ENCODE measurements around the gene PAPPA2. TPM values are rescaled to one million over a fixed set of nuclear protein-coding genes. Genes with fewer than 3 reads are reported as not detected.

PAPPA2 gene
- total RNA-seq, 1 experiment from 2014 or later: not detected

- DNase-seq (ENCODE audit: low spot score): no peak
- in situ Hi-C loops (cut with HindIII; ENCODE audit: low sequenced_read_pairs): no loop called here
Measured at GRCh38 chr1:176643536-176643935, 180.6 kb downstream of the PAPPA2 start.

- DNase-seq (ENCODE audit: low spot score): no peak
- in situ Hi-C loops (cut with HindIII; ENCODE audit: low sequenced_read_pairs): no loop called here
Measured at GRCh38 chr1:176648556-176648955, 185.6 kb downstream of the PAPPA2 start.

- in situ Hi-C loops (cut with HindIII; ENCODE audit: low sequenced_read_pairs): no loop called here
- DNase-seq (ENCODE audit: low spot score): peak; percentile 2
Measured at GRCh38 chr1:176656257-176656995, 193.5 kb downstream of the PAPPA2 start.

GRCh38 chr1:176669782-176670181, 206.8 kb downstream of the PAPPA2 start:
- in situ Hi-C loops (cut with HindIII; ENCODE audit: low sequenced_read_pairs): no loop called here
- DNase-seq (ENCODE audit: low spot score): no peak

- DNase-seq (ENCODE audit: low spot score): no peak
- in situ Hi-C loops (cut with HindIII; ENCODE audit: low sequenced_read_pairs): no loop called here
Measured at GRCh38 chr1:176670853-176671252, 207.9 kb downstream of the PAPPA2 start.

GRCh38 chr1:176682830-176683535, 220.0 kb downstream of the PAPPA2 start:
- in situ Hi-C loops (cut with HindIII; ENCODE audit: low sequenced_read_pairs): no loop called here
- no peak for DNase-seq (ENCODE audit: low spot score)

- in situ Hi-C loops (cut with HindIII; ENCODE audit: low sequenced_read_pairs): no loop called here
- peak; percentile 75 for DNase-seq (ENCODE audit: low spot score)
Measured at GRCh38 chr1:176691251-176692228, 228.6 kb downstream of the PAPPA2 start.

GRCh38 chr1:176692431-176692830, 229.5 kb downstream of the PAPPA2 start:
- DNase-seq (ENCODE audit: low spot score): peak; percentile 94
- in situ Hi-C loops (cut with HindIII; ENCODE audit: low sequenced_read_pairs): no loop called here

GRCh38 chr1:176692988-176693696, 230.2 kb downstream of the PAPPA2 start:
- DNase-seq (ENCODE audit: low spot score): peak; percentile 19
- in situ Hi-C loops (cut with HindIII; ENCODE audit: low sequenced_read_pairs): no loop called here

GRCh38 chr1:176693697-176694329, 230.8 kb downstream of the PAPPA2 start:
- in situ Hi-C loops (cut with HindIII; ENCODE audit: low sequenced_read_pairs): no loop called here
- DNase-seq (ENCODE audit: low spot score): peak; percentile 9

GRCh38 chr1:176694713-176695112, 231.7 kb downstream of the PAPPA2 start:
- DNase-seq (ENCODE audit: low spot score): no peak
- in situ Hi-C loops (cut with HindIII; ENCODE audit: low sequenced_read_pairs): no loop called here

- DNase-seq (ENCODE audit: low spot score): no peak
- in situ Hi-C loops (cut with HindIII; ENCODE audit: low sequenced_read_pairs): no loop called here
Measured at GRCh38 chr1:176696109-176696508, 233.1 kb downstream of the PAPPA2 start.

GRCh38 chr1:176696689-176697088, 233.7 kb downstream of the PAPPA2 start:
- no peak for DNase-seq (ENCODE audit: low spot score)
- in situ Hi-C loops (cut with HindIII; ENCODE audit: low sequenced_read_pairs): no loop called here

GRCh38 chr1:176699821-176700220, 236.8 kb downstream of the PAPPA2 start:
- in situ Hi-C loops (cut with HindIII; ENCODE audit: low sequenced_read_pairs): no loop called here
- DNase-seq (ENCODE audit: low spot score): no peak

GRCh38 chr1:176701151-176701866, 238.3 kb downstream of the PAPPA2 start:
- in situ Hi-C loops (cut with HindIII; ENCODE audit: low sequenced_read_pairs): no loop called here

GRCh38 chr1:176702901-176703300, 239.9 kb downstream of the PAPPA2 start:
- no peak for DNase-seq (ENCODE audit: low spot score)
- in situ Hi-C loops (cut with HindIII; ENCODE audit: low sequenced_read_pairs): no loop called here

More at GRCh38 chr1:176701151-176701866, 238.3 kb downstream of the PAPPA2 start:
- DNase-seq (ENCODE audit: low spot score): no peak

- in situ Hi-C loops (cut with HindIII; ENCODE audit: low sequenced_read_pairs): no loop called here
- no peak for DNase-seq (ENCODE audit: low spot score)
Measured at GRCh38 chr1:176705585-176705984, 242.6 kb downstream of the PAPPA2 start.

Measured in G401 (cell line).